ENCODE data around the gene QKI. TPM values are rescaled to one million over a fixed set of nuclear protein-coding genes. Genes with fewer than 3 reads are reported as not detected.

QKI gene
- total RNA-seq, 3 donors from 2014 or later (not counting 1 experiment from before 2014, with no cell fraction given), result 148 to 174 (median 166) TPM

GRCh38 chr6:163605385-163606097 lies 191.0 kb downstream of the QKI start:
- H3K27me3 ChIP-seq (ENCODE audit: control insufficient read depth, insufficient read depth, low read length), result no peaks in the 10 kb centered on the region
- no peak overlapping the region for H3K27ac ChIP-seq (ENCODE audit: low read length)
- no peak overlapping the region for H3K4me3 ChIP-seq (ENCODE audit: low read length)
- intact Hi-C loops (cut with micrococcal nuclease), result no loop called here
- TF ChIP-seq CTCF (IDR thresholded peaks at IDR 0.05), result no peak
- WGBS (ENCODE audit: insufficient coverage), result 92% methylated on average over 1 of the region's 4 CpGs
- no peak for DNase-seq
- no peak for ATAC-seq
- peaks cover 6 to 20% of the 10 kb centered on the region in 2 donors for H3K4me1 Mint-ChIP-seq
- H3K27me3 Mint-ChIP-seq (ENCODE audit: low read depth in 2 of 2), result peaks cover 0 to 3% of the 10 kb centered on the region in 2 donors
- H3K9me3 Mint-ChIP-seq, result no peaks in the 10 kb centered on the region
- no peaks in the 10 kb centered on the region for H3K9me3 ChIP-seq (ENCODE audit: control insufficient read depth, insufficient read depth, low read length)
- H3K36me3 ChIP-seq (ENCODE audit: control insufficient read depth, insufficient read depth, low read length), result no peaks in the 10 kb centered on the region
- H3K4me1 ChIP-seq (ENCODE audit: control insufficient read depth, insufficient read depth, low read length), result peaks cover 3% of the 10 kb centered on the region
- no peak overlapping the region for H3K27ac Mint-ChIP-seq
- H3K4me3 Mint-ChIP-seq, result no peak overlapping the region
- H3K36me3 Mint-ChIP-seq, result no peaks in the 10 kb centered on the region

- no peaks in the 10 kb centered on the region for H3K36me3 Mint-ChIP-seq
- Histone ChIP-seq H3K4me1 (ENCODE audit: control insufficient read depth, insufficient read depth, low read length) (peaks cover 3% of the 10 kb centered on the region), H3K4me3 (ENCODE audit: low read length) (no peak overlapping the region), H3K27me3 (ENCODE audit: control insufficient read depth, insufficient read depth, low read length) (no peaks in the 10 kb centered on the region), H3K36me3 (ENCODE audit: control insufficient read depth, insufficient read depth, low read length) (no peaks in the 10 kb centered on the region), H3K9me3 (ENCODE audit: control insufficient read depth, insufficient read depth, low read length) (no peaks in the 10 kb centered on the region), H3K27ac (ENCODE audit: low read length) (no peak overlapping the region)
- peaks cover 6 to 20% of the 10 kb centered on the region in 2 donors for H3K4me1 Mint-ChIP-seq
- H3K27me3 Mint-ChIP-seq (ENCODE audit: low read depth in 2 of 2), result peaks cover 0 to 3% of the 10 kb centered on the region in 2 donors
- WGBS (ENCODE audit: insufficient coverage), result 92% methylated on average over 10 of the region's 10 CpGs
- peak overlapping the region in 1 of 2 donors; percentile 57 for H3K27ac Mint-ChIP-seq
- H3K4me3 Mint-ChIP-seq, result no peak overlapping the region
- no peaks in the 10 kb centered on the region for H3K9me3 Mint-ChIP-seq
- ATAC-seq, result no peak
- no peak for TF ChIP-seq CTCF (IDR thresholded peaks at IDR 0.05)
- intact Hi-C loops (cut with micrococcal nuclease), result no loop called here
- no peak for DNase-seq
Measured at GRCh38 chr6:163607792-163608191, 193.3 kb downstream of the QKI start.

GRCh38 chr6:163608204-163608644 lies 193.7 kb downstream of the QKI start:
- Histone ChIP-seq H3K36me3 (ENCODE audit: control insufficient read depth, insufficient read depth, low read length) (no peaks in the 10 kb centered on the region), H3K9me3 (ENCODE audit: control insufficient read depth, insufficient read depth, low read length) (no peaks in the 10 kb centered on the region), H3K27ac (ENCODE audit: low read length) (no peak overlapping the region), H3K4me3 (ENCODE audit: low read length) (no peak overlapping the region), H3K4me1 (ENCODE audit: control insufficient read depth, insufficient read depth, low read length) (peaks cover 3% of the 10 kb centered on the region), H3K27me3 (ENCODE audit: control insufficient read depth, insufficient read depth, low read length) (no peaks in the 10 kb centered on the region)
- Mint-ChIP-seq H3K9me3 (no peaks in the 10 kb centered on the region), H3K4me1 (peaks cover 6 to 20% of the 10 kb centered on the region in 2 donors), H3K27me3 (ENCODE audit: low read depth in 2 of 2) (no peaks in the 10 kb centered on the region), H3K4me3 (no peak overlapping the region), H3K36me3 (no peaks in the 10 kb centered on the region), H3K27ac (peak overlapping the region in 1 of 2 donors; percentile 57)
- 39% methylated on average over 17 of the region's 17 CpGs for WGBS (ENCODE audit: insufficient coverage)
- intact Hi-C loops (cut with micrococcal nuclease), result no loop called here
- DNase-seq (no peak), ATAC-seq (peak; percentile 57 to 80 (median 66))
- TF ChIP-seq CTCF (IDR thresholded peaks at IDR 0.05), result no peak

Measured in natural killer cell (primary cell).